GM21717 (cell line): ENCODE data around the gene BMAL1.

ENCODE experiments used
- ATAC-seq: cut with Tn5 transposase; IDR thresholded peaks from one replicate; pipeline ENCODE4 v1.9.1; 2021; ENCODE audit warnings: mild to moderate bottlenecking, moderate library complexity; ENCODE audit not compliant: unreplicated experiment

BMAL1 gene

DNA sequence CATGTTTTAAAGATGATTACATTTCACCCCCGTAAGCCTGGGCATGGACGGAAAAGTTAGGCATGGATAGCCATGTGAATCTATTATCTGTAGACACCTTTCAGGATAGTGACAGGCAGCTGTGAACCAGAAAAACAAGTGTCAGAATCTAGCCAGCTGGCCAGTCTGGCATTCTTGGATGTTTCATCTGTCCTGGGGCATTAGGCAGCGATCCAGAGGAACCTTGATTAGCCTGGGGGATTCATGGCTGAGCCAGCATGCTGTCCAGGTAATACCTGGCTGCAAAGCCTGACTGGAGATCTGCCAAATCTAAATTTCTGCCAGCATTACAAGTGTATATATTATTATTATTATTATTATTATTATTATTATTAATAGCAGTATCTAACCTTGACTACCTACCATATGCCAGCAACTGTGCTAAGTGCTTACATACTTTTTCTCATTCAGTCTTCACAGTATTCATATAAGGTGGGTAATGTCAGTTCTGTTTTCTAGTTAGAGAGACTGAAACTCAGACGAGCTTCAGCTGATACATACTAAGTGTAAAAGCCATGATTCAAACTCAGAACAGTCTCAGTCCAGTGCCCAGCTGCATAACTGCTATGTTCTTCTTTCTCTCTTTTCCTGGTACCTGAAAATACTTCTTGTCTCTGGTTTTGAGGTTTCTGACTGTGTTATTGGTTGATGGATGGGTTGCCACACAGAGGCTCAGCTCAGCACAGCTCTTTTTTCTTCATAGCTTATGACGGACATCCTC, 12.8 kb downstream of the BMAL1 start:
- peak; percentile 53 for ATAC-seq

DNA sequence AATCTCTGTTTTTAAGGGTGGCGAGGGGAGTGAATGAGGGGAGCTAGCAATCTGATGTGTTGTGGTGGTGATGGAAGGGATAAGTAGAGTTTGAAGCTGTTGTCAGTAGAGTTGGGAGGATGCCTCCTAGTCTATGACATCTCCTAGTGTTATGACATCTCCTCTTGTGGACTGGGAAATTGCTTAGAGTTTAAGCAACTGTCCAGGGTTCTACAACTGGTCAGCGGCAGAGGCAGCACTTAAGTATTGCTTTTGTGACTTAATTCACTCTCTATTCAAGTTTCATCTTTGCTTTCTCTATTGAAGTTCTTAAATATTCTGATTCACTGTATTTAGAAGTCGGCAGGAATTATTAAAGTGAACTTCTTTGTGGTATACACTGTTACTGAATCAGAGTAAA, 13.8 kb downstream of the BMAL1 start:
- no peak for ATAC-seq

DNA sequence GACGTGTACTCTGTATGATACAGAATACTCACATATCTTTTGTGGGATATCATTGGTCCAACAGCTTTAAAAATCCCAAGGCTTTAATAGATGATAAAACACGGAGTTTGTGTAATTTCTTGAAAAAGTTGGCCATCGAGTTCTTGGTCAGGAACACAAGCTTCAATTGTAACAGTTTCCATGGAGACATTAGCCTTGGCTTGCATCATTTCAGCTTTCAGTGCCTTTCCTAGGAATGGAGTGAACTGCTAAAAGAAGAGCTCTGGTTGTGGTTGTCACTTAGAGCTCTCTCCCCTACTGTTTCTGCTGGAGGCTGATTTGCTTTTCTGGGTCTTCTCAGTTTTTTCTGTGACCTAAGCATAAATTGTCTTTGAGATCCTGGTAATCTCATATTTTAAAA, 14.2 kb downstream of the BMAL1 start:
- no peak for ATAC-seq

DNA sequence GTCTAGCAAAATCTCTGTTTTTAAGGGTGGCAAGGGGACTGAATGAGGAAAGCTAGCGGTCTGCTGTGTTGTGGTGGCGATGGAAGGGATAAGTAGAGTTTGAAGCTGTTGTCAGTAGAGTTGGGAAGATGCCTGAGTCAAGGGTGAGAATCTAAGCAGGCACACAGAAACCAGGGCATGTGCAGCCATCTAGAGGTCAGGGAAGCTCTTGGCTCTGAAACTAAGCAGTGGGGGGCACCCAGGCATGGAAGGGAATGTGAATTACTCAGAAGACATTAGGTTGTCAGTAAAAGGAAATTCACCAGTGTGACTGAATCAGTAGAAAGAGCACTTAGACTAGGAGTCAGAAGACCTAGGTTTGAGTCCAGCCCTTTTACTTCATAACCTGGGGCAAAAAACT, 15.4 kb downstream of the BMAL1 start:
- ATAC-seq: no peak

DNA sequence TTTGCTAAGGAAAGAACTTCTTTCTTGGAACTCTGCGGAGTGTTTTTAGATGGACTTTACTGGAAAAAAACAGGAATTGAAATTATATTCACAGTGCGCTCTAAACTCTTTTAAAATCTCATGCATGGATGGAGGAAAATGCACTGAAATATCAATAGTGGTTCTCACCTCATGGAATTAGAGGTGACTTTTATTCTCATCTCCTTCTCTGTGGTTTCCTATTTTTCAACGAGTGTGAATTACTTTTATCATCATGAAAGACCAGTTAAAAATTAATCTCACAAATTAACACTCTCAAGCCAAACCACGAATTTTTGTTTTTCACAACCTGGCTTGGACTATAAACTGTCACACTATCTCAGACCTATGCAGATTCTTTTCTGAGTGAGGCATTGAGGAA, 16.6 kb downstream of the BMAL1 start:
- ATAC-seq: no peak

DNA sequence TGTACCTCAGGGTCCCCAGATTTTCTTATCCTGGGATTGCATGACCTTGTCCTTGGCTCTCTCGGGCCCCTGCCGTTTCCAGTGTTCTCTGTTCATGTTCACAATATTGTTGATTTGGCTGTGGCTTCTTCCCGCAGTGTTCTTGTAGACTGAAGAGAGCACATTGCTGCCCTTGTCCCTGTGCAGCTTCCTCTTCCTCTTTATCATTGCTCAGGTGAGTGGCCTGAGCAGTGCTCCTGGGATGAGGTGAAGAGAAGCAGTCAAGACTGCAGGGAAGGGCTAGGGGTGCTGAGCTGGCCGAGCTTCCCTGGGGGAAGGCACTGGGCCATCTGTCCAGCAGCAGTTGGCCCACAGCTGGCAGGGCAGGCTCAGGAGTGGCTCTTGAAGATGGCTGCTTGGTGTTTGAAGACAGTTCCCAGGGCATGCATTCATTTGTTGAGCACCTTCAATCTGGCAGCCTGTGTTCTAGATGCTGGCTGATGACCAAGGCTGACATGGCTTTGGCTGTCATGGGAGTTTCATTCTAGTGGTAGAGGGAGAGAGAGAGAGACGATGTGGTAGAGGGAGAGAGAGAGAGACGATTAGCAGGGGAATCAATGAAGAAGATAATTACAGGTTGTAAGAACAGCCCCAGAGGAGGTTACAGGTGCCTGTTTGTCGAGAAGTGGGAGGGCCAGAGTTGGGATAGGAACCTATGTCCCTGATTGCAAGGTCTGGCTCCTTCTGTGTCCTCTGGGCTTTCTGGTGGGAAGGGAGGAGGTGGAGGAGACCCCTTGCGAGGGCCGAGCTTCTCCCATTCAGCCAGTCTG, 17.4 kb downstream of the BMAL1 start:
- ATAC-seq: no peak

DNA sequence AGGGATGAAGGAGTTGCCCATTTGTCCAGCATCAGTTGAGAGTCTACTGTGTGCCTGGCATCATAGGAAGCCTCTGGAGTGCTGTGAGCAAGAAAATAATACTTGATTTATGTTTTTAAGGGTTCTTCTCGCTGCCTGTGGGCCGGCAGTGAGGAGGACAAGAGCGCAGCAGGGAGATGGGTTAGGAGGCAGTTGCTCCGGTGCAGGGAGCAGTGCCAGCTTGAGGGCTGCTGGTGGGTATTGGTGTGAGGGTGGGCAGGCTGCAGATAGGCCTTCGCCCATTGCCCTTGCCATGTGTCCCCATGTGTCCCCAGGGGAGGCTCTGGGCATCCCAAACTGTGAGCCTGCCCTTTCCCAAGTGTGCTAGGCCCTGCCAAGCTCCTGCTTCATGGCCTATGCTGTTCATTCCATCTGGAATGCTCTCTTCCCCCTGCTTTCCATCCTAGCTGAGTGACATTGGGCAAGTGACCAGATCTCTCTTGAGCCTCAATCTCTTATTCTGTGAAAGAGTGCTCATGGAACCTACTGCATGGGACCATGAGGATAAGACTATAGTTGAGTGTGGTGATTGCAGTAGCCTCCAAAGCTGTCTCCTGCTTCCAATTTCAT, 19.8 kb downstream of the BMAL1 start:
- ATAC-seq: no peak

DNA sequence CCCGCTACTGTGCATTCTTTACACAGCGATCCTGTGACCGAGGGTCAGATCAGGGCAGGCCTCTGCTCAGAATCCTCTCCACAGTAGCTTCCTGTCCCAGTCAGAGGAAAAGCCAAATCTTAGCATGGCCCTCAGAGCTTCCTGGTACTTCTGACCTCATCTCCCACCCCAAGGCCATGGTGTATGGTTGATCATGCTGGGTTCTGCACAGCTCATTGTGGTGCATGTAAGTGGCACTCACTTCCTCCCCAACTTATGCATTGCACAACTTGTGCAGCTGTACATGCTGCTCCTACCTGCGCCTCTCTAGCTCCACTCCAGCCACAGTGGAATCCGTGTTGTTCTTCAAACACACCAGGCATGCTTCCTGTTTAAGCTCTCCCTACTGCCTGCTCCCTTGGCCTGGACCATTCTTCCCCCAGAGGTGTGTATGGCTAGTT, 20.3 kb downstream of the BMAL1 start:
- no peak for ATAC-seq

DNA sequence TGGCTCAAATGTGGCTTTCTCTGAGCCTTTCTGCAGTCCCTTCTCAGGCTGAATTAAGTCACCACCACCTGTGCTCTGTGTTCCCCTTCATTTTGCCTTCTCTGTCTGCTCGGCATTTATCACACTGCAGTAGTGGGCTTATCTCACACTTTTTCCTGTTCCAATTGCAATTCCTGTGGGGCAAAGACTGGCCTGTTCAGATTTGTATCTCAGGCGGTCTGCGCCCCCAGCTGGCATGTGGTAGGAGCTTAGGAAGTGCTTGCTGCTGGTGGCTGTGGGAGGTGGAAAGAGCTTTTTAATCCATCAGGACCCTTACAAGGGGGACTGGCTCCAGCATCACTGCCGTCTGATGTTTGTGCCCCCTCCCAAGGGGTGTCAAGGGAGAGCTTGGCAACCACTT, 21.2 kb downstream of the BMAL1 start:
- no peak for ATAC-seq

DNA sequence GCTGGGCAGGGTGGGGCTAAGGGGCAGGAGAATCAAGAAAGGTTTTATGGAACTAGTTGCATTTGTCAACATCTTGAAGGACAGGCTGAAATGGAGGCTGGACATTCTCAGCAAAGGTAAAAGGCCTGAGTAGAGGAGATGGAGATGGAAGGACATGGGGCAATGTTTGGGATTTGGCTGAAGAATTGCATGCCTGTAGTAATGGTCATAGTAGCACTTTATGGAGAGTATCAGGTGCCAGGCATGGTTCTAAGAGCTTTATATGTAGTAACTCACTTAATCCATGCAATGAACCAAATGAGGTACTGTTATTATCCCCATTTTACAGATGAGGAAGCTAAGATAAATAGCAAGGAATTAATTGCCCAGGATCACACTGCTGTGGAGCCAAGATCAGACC, 23.9 kb downstream of the BMAL1 start:
- no peak for ATAC-seq

DNA sequence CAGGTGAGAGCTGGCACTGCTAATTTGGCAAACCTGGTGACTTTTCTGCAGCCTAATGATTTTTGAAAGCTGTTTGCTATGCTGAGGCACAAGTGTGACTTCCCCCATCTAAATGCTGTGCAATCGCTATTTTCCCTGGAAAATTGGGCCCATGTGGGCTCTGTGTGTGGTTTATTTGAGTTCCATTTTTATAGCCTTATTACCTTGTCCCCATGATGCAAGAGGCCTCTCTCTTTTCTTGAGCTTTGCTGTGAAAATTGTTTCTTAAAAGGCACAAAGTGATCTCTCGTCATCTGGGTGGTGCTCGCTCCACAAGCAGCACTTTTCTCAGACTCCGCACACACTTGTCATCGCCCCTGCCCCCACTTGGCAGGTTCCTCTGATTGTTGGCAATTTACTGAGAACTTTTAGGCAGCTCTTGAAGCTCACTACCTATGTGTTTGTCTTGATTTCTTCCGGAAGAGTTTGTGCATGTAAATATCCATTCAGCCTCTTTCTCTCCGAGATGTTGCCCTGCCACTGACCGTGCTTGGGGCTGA, 24.9 kb downstream of the BMAL1 start:
- no peak for ATAC-seq

DNA sequence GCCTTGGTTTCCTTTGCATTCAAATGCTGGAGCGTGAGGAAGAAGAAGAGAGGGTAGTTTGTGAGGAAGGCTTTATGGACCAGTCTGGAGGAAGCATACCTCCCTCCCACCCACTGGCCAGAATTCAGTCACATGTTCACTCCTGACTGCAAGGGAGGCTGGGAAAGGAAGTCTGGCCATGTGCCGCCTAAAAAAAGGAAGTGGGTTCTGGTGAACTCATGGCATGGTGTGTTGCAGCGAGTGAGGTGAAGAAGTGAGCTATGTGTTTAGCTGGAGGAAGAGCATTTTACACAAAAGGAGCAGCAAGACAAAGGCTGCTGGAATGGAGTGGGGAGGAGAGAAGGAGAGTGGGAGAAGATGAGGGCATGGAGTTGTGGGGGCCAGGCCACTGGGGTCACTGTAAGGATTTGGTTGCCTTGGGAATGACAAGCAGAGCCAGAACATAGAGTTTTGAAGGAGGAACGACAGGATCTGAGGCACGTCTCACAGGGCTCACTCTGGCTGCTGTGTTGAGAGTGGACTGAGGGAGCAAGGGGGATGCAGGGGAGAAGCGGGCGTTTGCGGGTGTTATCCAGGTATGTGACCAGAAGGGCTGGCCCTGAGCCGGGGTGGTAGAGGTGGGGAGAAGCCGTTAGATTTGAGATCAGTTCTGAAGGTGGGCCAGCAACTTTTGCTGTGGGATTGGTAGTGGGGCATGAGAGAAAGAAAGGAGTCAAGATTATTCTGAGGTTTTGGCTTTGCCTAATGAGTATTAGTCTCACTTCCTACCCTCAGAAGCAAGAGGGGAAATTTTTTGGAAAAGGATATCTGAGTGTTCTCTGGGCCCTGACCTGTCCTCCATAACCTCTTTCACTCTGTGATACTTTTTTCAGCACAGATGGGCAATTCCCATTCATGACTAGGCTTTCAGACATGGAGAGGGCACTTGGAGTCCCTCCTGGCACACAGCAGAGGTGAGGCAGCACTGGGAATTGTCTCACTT, 26.4 kb downstream of the BMAL1 start:
- no peak for ATAC-seq

DNA sequence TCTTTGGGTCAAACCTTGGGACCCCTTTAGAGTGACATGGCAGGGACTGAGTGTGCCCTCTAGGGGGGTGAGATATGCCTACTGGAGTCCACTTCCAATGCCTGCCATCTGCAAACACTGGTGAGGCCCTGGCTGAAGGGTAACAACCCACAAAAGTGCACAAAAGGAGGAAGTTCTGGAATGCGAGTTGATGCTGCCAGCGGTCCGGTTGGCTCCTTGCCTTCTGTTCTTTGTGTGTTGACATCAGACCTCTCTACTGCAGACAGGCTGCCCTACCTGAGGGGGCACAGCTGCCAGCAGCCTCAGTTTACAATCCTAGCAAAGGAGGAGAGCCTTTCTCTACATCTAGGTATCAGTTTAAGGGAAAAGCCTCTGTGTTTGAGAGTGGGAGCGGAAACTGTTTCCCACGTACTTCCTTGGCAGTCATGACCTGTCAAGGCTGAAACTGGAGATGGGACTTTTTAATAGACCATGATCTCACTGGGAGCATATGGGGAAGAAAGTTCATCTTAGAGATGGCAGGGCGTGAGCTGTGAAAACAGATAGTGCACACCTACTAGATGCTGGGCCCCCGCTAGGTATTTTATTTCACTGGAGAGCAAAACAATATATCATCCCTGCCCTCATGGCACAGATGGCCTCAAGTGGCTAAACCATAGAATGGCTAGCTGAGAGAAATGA, 27.2 kb downstream of the BMAL1 start:
- no peak for ATAC-seq

DNA sequence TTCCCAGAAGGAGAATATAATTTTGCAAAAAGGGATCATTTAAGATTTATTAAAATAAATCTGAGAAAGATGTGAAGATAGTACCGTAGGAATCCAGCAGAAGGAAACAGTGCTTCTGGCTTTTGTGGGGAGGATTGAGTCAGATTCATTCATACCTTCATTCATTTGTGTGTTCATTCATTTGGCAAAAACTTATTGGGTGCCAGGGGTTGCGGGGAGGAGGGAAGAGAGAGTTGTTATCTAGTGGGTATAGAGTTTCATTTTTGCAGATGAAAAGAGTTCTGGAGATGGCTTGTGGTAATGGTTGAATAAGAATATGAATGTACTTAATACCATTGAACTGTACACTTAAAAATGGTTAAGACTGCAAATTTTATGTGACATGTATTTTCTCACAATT, 31.1 kb downstream of the BMAL1 start:
- no peak for ATAC-seq

DNA sequence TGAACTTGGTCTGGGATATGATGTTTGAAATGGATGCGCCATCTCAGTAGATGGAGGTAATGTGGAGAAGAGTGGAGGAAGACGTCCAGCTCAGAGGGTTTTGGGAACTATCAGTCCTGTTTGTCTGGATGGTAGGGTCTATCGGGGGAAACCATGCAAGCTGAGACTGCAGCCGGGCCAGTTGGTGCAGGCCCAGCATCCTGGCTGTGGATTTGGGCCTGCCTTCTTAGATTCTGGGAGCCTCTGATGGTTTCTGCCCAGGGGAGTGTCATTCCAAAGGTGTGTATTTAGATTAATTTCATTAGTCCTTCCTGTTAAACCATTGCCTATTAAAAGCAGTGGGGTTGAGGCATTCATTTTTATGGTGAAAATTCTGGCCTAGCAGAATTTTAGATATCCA, 31.6 kb downstream of the BMAL1 start:
- no peak for ATAC-seq

DNA sequence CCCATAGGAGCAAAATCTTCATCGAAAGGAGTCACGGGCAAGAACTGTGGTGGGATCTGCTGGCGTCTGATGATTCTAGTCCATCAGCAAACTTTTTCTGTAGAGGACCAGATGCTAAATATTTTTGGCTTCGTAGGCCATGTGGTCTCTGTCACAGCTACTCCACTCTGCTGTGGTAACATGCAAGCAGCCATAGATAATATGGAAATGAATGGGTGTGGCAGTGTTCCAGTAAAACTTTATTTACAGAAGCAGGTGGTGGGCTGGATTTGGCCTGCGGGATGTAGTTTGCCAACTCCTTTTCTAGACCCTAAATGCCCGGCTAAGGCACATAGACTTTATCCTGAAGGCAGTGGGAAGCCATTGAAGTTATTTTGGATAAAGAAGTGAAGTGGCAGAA, 32.9 kb downstream of the BMAL1 start:
- no peak for ATAC-seq

DNA sequence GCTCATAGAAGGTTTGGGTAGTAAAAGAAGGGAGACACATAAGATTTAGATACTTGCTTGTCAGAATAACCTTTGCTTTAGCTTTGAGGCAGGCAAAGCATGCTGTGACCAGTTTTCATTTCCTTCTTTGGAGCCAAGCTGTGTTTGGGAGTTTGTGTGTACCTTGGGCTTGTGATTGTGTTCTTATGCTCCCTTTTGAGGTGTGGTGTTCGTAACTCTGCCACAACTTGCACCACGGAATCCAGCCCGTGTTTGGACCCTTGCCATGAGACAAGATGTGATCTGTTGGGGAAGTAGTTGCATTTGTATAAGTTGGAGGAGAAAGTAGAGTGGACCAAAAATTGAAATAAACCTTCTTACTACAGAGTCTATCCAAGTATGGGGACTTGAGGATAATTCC, 34.0 kb downstream of the BMAL1 start:
- ATAC-seq: no peak

DNA sequence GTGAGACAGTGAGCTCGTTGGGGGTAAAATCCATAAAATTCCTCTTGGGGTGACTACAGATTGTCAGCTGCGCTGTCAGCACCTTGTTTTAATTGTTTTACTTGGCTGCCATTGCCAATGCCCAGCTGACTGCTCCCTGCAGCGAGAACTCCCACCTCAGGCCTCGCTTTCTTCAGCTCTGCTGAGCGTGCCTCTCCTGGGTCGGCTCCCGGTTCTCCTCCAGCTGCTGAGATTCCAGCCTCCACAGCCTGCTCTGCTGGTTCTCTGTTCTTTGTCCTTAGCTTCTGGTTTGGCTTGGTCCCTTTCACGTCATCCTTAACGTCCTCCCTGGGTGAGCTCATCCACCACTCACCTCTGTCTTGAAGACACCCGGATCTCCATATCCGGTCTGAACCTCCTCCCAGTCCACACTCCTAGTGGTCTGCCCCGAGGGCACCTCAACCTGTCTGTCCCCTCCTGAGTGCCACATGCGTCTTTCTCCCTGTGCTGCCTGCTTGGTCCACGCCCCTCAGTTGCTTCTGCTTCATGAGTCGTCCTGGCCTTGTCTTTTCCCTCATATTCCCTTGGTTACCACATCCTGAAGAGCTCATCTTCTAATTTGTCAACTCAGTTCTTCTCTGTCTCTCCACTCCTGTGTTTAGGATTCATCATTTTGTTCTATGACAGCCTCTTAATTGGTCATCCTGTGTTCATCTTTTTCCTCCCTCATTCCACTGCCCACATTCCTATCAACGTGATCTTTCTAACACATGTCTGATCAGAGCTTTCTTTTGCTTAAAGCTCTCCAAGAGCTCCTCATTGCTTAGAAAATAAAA, 35.6 kb downstream of the BMAL1 start:
- ATAC-seq: no peak
